ENCODE results near the gene BAZ1B.
"Not testable (repeated sequence)": the region's sequence is repeated elsewhere in the genome, so short reads cannot be mapped to it uniquely, and the experiment has no call there.

BAZ1B gene

DNA sequence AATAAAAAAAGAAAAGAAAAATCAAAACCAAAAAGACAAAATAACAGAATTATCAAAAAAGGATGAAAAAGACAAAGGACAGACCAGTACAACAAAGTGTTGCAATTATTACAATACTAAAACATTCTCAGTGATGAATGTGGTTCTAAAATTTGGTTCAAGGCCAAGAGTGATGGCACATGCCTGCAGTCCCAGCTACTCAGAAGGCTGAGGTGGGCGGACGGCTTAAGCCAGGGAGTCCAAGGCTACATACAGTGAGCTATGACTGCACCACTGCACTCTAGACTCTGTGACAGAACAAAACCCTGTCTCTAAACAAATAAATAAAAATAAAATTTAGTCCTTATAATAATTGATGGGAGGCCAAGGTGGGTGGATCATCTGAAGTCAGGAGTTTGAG is 14.5 kb downstream of the BAZ1B start:
- no peak for DNase-seq (ENCODE audit: low read depth in 2 of 2, low spot score in 1 of 2)

DNA sequence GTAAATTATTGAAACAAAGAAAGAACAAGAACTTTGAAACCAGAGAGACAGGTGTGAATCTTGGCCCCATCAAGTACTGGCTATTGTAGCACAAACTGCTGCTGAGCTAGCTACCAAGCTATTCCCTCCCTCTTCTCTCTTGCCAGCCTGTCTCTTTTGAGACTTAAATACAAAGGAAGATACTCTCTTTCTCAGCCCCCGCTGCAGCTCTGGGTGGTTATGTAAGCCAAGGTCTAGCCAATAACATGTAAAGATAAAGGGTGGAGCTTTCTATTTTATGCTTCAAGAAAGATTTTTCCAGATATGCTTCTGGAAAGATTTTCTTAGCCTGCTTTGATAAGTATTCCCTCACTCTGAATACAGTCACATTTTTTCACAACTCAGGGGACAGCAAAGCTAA is 17.2 kb downstream of the BAZ1B start:
- no peak for DNase-seq (ENCODE audit: low read depth in 2 of 2, low spot score in 1 of 2)

DNA sequence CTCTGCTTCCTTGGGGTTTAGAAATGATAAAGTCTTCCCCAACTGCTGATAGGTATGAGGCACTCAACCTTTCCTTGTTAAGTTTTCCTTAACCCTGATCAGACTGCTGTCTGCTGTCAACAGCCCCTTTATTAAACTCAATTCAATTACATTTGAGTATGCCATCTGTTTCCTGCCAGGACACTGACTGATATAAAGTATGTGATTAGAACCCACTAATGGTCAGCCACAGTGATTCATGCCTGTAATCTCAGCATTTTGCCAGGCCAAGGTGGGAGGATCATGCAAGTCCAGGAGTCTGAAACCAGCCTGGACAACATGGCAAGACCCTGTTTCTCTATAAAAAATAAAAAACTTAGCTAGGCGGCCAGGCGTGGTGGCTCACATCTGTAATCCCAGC is 18.1 kb downstream of the BAZ1B start:
- DNase-seq (ENCODE audit: low read depth in 2 of 2, low spot score in 1 of 2), result no peak

DNA sequence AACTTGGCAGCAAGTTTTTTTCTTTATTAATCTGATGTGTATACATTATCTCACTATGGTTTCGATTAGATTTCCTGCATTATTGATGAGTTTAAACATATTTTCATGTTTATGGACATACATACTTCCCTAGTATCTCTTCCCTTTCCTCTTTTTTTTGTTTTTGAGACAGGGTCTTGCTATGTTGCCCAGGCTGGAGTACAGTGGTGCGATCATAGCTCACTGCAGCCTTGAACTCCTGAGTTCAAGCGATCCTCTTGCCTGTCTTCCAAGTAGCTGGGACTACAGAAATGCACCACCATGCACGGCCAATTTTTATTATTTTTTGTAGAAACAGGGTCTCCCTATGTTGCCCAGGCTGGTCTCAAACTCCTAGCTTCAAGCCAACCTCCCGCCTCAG is 18.9 kb downstream of the BAZ1B start:
- no peak for DNase-seq (ENCODE audit: low read depth in 2 of 2, low spot score in 1 of 2)

DNA sequence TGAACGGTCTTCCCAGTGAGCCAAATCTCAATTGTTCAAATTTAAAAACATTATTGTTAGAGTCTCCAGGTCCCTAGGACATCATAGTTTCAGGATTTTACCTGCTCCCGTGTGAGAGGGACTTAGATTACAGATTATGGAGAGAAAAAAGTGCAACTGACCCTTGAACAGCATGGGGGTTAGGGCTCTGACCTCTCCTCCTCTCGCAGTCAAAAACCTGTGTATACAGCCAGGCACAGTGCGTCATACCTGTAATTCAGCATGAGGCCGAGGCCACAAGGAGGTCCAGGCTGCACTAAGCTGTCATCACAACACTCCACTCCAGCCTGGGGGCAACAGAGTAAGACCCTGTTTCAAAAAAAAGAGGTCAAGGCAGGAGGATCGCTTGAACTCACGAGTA is 25.5 kb downstream of the BAZ1B start:
- no peak for DNase-seq (ENCODE audit: low read depth in 2 of 2, low spot score in 1 of 2)

DNA sequence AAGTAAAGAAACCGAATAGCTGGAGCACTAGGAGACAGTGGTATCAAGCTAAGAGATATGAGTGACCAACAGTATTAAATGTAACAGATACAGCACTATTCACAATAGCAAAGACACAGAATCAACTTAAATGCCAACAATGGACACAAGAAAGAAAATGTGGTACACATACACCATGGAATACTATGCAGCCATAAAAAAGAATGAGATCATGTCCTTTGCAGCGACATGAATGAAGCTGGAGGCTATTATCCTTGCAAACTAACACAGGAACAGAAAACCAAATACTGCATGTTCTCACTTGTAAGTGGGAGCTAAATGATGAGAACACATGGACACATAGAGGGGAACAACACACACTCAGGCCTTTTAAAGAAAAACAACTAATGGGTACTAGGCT is 26.6 kb downstream of the BAZ1B start:
- not testable (repeated sequence) for DNase-seq (ENCODE audit: low read depth in 2 of 2, low spot score in 1 of 2)

DNA sequence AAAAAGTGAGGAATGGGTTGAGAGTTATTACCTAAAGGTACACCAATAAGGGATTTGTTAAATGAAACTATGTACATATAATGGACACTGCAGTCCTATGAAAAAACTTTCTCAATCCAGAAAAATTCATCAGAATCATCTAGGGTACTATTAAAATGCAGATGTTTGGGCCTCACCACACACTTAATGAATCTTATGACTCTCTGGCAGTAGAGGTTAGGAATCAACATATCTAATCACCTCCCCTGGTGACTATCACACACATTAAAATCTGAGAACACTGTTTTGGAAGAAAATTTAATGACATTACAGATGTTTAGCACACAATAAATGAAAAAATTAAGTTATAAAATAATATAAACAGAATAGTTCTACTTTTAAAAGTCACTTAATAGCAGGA is 32.1 kb downstream of the BAZ1B start:
- no peak for DNase-seq (ENCODE audit: low read depth in 2 of 2, low spot score in 1 of 2)

DNA sequence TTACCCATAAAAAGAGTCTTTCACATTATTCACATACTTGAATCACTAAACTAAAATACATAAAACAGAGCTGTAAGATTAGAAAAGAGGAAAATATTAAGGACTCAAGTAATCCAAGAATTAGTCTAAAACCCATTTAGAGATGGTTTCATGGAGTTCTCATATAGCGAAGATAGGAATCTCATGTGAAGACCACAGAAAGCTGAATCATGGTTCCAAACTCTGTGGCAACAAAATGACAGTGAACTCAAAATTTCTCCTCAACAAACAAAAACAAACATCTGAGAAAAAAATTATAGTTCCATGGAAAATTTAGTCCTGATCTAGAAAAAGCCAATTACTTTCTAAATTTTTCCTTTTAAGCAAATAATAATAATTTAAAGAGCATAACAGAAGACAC is 34.6 kb downstream of the BAZ1B start:
- DNase-seq (ENCODE audit: low read depth in 2 of 2, low spot score in 1 of 2), result no peak

DNA sequence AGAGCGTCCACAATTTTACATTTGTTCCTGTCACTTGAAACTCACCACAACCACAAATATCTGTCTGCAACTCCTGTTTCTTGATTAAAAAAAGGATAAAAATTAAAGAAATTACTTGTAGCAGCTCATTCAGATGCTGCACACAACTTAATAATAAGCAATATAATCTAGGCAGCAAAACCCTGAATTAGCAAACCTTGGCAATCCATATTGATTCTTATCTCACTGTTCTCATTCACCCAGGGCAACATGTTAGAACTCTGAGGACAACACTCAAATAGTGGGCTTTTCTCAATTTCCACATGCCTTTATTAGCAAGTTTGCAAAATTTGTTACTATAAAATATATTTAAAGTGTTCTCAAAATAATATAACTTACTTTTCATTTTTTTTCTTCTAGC is 38.9 kb downstream of the BAZ1B start:
- DNase-seq (ENCODE audit: low read depth in 2 of 2, low spot score in 1 of 2), result no peak

DNA sequence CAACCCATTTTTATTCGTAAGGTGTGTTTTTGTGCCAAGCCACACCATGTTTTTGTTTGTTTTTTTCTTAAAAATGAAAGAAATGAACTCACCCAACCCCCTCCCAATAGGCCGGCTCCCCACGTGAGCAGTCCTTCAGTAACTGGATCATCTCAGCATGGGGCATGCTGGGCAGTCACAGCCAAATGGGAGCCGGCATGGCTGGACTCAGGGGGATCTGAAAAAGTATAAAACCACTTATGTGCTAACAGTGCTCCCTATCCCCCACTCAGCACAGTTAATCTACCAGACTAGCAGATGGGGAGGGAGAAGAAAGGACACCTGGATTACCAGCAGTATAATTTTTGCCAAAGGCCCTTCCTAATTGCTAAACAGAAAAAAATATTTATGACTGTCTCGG is 39.3 kb downstream of the BAZ1B start:
- DNase-seq (ENCODE audit: low read depth in 2 of 2, low spot score in 1 of 2), result no peak

DNA sequence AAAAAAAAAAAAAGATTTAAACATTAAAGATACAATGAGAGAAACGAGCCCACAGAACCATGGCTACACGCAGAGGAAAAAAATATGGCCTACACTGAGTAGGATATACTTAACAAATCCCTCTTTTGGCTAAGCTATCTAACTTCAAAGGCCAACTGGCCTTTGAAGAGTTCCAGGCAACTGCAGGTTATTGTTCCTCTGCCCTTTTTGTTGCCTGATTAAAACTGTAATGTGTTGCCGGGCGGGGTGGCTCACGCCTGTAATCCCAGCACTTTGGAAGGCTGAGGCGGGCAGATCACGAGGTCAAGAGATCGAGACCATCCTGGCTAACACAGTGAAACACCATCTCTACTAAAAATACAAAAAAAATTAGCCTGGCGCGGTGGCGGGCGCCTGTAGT is 40.6 kb downstream of the BAZ1B start:
- DNase-seq (ENCODE audit: low read depth in 2 of 2, low spot score in 1 of 2), result not testable (repeated sequence)

DNA sequence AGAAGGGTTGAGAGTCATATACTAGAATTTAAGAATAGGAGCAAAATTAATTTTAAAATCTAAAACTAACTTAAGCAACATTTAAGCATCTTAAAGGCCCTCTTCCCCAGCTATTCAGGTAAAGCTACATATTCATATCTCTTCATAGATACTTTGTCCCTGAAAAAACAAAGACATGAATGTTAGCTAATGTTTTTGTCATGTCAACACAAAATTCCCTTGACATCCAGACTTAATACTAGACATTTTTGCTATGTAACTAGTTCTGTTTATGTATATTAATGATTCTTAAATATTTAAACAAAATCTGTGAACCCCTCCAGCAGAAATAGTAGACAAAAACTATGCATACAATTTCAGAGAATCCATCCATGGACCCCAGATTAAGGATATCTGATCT is 43.5 kb downstream of the BAZ1B start:
- DNase-seq (ENCODE audit: low read depth in 2 of 2, low spot score in 1 of 2), result no peak

DNA sequence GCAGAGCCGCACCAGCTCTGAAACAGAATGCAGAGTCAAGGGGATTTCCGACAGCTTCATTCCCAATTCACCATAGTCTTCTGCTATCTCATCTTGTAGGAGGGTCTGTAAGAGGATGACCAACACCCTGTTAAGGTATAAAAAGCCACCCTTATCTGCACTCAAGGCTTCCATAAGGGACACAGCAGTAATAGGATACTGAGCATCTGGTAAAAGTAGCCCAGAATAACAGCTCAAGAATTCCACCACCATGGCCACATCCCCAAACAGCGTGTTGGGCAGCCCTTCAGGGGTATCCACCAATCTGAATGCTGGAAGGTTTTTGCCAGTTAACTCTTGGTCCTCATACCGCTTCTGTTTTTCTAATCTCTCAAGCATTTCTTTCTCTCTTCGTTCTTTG is 44.7 kb downstream of the BAZ1B start:
- DNase-seq (ENCODE audit: low read depth in 2 of 2, low spot score in 1 of 2), result no peak

DNA sequence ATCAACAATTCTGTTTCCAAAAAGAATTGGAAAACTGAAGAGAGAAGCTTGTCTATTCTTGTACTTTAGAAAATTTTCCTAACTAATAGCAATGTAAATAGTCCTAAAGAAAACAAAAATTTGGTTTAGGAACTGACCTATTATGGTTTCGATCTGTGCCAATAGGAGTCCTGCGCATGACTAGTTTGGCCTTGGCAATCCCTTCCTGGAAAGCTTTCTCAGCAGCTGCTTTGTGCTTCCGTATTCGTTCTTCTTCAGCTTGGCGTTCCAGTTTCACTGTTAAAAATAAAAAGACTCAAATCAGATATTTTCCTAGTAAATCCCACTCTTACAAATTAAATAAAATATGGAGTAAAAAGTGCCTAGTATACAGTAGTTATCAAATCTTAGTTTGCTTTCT is 51.9 kb downstream of the BAZ1B start:
- no peak for DNase-seq (ENCODE audit: low read depth in 2 of 2, low spot score in 1 of 2)

DNA sequence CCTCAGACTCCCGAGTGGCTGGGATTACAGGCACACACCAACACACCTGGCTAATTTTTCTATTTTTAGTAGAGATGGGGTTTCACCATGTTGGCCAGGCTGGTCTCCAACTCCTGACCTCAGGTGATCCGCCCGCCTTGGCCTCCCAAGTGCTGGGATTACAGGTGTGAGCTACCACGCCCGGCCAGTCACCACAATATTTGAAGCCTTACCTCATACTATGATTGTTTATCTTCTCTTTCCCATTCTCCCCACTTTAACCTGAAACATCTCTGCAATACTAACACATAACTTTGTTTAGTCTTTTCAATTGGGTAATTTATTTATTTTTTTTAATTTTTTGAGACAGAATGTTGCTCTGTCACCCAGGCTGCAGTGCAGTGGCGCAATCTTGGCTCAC is 55.0 kb downstream of the BAZ1B start:
- not testable (repeated sequence) for DNase-seq (ENCODE audit: low read depth in 2 of 2, low spot score in 1 of 2)

DNA sequence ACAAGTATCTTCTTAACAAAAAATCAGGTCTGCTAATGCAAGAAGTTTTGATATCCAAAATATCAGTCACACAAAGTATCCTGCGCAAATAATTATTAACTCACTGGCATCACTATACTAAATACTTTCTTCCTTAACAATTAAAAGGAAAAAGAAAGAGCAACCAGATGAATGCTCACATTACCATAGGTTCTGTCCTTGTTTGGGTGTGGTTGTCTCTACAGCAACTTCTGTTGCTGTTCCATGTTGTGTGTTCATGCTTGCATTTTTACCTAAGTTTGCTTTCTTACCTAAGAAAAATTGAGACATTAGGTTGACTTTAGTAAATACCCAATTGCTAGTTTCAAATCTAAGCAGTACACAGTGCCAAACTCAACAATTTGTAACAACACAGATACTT is 56.0 kb downstream of the BAZ1B start:
- DNase-seq (ENCODE audit: low read depth in 2 of 2, low spot score in 1 of 2), result no peak

DNA sequence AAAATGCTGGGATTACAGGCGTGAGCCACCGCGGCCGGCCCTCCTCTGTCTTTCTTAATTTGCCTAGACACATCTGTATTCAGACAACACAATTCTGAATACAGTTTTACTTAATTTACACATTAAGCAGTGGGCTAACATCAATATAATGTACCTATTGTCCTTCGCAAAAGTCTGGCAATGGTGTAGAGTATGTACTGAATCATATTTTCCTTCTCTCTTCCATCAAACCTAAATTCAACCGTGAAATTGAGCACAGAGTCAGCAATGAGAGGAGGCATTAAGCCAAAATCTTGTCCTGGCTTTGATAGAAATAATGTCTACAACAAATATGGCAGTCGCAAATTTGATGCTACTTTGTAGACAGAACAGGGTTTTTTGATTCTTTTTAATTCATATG is 58.1 kb downstream of the BAZ1B start:
- no peak for DNase-seq (ENCODE audit: low read depth in 2 of 2, low spot score in 1 of 2)

DNA sequence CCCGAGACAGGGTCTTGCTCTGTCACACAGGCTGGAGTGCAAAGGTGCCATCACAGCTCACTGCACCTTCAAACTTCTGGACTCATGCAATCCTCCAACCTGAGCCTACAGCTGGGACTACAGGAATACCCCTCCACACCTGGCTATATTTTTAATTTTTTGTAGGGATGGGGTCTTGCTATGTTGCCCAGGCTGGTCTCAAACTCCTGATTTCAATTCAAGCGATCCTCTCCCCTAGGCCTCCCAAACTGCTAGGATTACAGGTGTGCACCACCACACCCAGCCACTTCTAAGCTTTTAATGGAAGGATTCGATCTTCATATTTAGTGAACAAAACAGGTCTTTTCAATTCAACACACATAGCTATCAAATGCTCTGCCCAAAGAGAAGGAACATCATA is 58.8 kb downstream of the BAZ1B start:
- no peak for DNase-seq (ENCODE audit: low read depth in 2 of 2, low spot score in 1 of 2)

DNA sequence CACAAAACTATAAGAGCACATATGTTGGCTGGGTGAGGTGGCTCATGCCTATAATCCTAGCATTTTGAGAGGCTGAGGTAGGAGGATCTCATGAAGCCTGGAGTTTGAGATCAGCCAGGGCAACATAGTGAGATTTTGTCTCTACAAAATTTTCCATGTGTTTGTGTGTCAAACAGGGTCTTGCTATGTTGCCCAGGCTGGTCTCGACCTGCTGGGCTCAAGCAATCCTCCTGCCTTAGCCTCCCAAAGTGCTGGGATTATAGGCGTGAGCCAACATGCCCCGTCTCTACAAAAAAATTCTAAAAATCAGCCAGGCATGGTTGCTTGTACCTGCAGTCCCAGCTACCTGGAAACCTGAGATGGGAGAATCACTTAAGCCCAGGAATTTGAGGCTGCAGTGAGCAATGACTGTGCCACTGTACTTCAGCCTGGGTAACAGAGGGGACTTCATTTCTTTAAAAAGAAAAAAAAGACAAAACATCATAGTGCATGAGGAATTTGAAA is 60.3 kb downstream of the BAZ1B start:
- DNase-seq (ENCODE audit: low read depth in 2 of 2, low spot score in 1 of 2), result no peak

DNA sequence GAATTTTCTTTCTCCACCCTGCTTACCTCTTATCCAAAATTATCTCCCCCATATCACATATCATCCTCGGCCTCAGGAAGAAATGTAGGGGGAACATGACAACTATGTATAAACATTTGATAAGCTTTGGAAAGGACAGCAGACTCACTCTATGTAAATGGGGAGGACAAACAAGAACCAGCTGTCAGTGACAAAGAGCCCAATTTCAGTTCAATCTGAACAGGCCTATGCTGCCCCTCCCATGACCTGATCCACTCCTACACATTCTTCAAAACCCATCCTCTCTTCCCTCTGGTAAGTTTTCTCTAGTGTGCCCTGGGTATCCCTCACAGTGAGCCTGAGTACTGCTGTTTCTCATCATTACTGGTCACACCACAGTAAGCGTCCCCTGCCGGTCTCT is 67.7 kb downstream of the BAZ1B start:
- no peak for DNase-seq (ENCODE audit: low read depth in 2 of 2, low spot score in 1 of 2)

DNA sequence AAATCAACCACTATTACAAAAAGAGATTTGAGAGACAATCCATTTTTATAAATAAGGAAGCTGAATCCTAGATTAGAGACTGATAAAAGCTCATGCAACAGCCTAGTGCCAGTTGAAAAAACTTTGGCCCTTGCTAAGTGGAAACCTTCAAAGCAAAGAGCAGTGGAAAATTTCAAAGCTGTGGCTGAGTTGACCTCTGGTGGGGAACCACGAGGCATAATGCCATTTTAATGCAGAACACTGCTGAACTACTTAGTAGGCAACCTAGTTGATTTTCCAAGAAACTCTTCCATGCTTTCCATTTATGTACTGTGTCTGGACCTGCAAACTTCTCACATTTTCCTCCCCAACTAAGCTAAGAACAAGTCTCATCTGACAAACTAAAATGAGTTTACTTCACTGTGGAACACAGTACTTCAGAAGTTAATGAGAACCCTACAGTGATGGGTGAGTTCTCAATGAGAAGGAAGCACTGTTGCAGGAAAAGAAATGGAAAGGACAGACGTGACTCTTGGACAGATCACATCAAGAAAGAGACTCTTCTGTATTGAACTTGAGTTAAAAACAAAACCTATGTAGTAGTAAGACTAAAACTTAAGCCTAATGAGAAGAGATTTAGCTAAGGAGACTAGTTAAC is 69.0 kb downstream of the BAZ1B start:
- no peak for DNase-seq (ENCODE audit: low read depth in 2 of 2, low spot score in 1 of 2)

DNA sequence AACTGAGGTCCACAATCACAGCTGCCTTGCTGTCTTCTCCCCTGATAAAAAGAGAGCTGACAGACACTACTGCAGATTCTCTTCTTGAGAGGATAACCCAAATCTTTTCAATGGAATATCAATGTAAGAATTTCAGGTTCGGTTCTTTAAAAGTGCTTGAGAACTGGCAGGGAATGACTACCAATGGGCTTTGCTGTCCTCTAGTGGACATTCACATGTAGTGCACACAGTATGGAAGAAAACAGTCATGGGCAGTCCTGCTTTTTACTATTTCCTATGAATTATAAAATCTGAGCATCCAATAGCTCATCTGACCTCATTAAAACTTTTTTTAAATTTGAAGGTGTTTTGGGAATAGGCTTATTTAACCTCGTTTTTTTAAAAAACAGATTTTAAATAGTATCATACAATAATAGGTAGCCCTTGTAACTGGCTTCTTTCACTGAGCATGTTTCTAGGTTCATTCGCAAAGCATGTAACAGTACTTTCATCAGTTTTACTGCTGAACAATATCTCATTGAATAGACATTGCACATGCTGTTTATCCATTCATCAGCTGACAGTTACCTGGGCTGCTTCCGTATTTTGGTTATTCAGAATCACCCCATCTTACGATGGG is 70.2 kb downstream of the BAZ1B start:
- DNase-seq (ENCODE audit: low read depth in 2 of 2, low spot score in 1 of 2), result no peak

DNA sequence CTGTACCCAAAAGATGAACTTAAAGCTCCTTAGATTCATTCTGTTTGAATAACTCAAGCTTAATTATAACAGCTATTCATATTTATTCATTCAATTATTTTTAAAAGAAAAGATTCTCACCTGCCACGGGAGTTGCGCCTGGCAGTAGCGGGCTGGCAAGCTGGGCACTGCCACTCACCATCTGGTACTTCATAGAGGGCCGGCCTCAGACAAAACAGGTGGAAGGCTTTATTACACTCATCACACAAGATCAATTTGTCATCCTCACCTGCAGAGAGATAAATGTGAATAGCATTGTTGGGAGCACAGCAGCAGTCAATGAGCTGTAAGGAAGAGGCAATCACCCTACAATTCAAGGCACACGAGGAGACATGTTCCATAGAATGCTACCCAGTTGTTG is 72.7 kb downstream of the BAZ1B start:
- no peak for DNase-seq (ENCODE audit: low read depth in 2 of 2, low spot score in 1 of 2)
